ENCODE results near the gene CTRL. TPM values are rescaled to one million over a fixed set of nuclear protein-coding genes. Genes with fewer than 3 reads are reported as not detected.

The CTRL gene
- total and polyA plus RNA-seq, 2 donors (not counting 3 experiments of a cell fraction or from before 2014, with no cell fraction given), result 1.0 to 1.1 TPM

DNA sequence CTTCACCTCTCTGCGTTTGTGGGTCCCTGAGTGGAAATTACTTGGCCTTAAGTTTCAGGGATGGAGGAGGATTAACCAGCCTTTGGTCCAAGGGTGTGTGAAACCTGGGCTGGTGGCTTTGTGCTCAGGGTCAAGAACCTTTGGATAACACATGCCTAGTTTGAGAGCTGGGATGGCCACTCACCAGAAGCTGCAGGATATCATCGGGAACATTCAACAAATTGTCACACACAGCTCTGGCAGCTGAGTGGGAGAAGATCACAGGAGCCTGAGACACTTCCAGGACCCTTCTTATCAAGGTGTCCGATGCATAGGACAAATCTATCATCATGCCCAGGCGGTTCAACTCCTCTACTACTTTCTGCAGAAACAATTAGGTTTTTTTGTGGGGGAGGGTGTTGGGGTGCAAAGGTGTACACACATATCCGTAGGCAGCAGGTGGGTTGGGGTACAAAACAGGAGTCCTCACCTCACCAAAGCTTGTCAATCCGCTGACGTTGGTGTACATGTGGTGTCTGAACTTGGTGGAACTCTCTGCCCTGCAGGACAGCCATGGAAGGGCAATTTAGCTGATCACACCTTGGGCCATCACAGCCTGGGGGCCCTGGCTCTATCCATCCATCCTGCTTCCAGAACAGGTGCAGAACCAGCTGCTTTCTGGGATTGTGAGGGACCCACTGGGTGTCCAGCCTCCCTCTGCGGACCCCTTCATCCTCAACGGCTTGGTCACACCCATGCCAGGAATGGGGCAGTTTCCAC is 46.0 kb upstream of the CTRL start:
- H3K9me1 ChIP-seq (replicated peaks; ENCODE audit: control insufficient read depth, extremely low read depth, insufficient read depth, low read length), result no peaks in the 10 kb centered on the region
- dilution Hi-C loops (cut with MboI; ENCODE audit: extremely low pct_ligation_motif_present, low sequenced_read_pairs), result no loop called here
- DNase-seq (ENCODE audit: low read depth, low spot score) (no peak), FAIRE-seq (no peak)
- intact Hi-C loops (cut with micrococcal nuclease), result no loop called here
- H3K9ac ChIP-seq (replicated peaks; ENCODE audit: extremely low read depth, insufficient read depth, low read length), result no peak overlapping the region
- no peaks in the 10 kb centered on the region for H3K9me3 ChIP-seq (replicated peaks; ENCODE audit: control insufficient read depth, insufficient read depth, low read length)
- no peaks in the 10 kb centered on the region for H3K4me1 ChIP-seq (ENCODE audit: control insufficient read depth, extremely low read depth, insufficient read depth, low read length)
- no peaks in the 10 kb centered on the region for H3K36me3 ChIP-seq (ENCODE audit: control insufficient read depth in 2 of 2, extremely low read depth in 1 of 2, insufficient read depth in 2 of 2, low read length in 2 of 2)
- peaks cover 0 to 3% of the 10 kb centered on the region in 2 experiments for H3K27me3 ChIP-seq (ENCODE audit: control insufficient read depth in 2 of 2, insufficient read depth in 2 of 2, low read length in 2 of 2)
- no peak overlapping the region for H3K27ac ChIP-seq (ENCODE audit: insufficient read depth, low read depth, low read length)
- ChIA-PET CTCF (interaction anchor here (1.6 kb wide), 1 partner anchor 63 kb away, joined by 4 read pairs; no protein-coding TSS in a partner anchor), POLR2A (no interaction called here)
- H3K79me2 ChIP-seq (ENCODE audit: control insufficient read depth, insufficient read depth, low read length), result no peaks in the 10 kb centered on the region
- TF ChIP-seq POLR2A (IDR thresholded peaks at IDR 0.05; ENCODE audit: low read depth, low read length) (no peak), MYC (IDR thresholded peaks at IDR 0.05; ENCODE audit: low read depth, low read length) (no peak), FOS (IDR thresholded peaks at IDR 0.05; ENCODE audit: borderline replicate concordance, insufficient read depth, low read length) (no peak), EZH2 (IDR thresholded peaks at IDR 0.05; ENCODE audit: borderline replicate concordance, low read depth, low read length, severe bottlenecking) (no peak), GATA2 (IDR thresholded peaks at IDR 0.05; ENCODE audit: insufficient read depth, insufficient read length, low read depth, low read length) (no peak)
- H3K4me2 ChIP-seq (ENCODE audit: insufficient read depth, low read length), result no peak overlapping the region
- BruUV-seq (replicated peaks), result no TSS peak
- no peak overlapping the region for H3K4me3 ChIP-seq (replicated peaks in 1 of 3; ENCODE audit: insufficient read depth in 1 of 3, low read depth in 1 of 3, low read length in 3 of 3)
- H4K20me1 ChIP-seq (replicated peaks; ENCODE audit: control insufficient read depth, extremely low read depth, insufficient read depth, low read length), result no peaks in the 10 kb centered on the region
- no peak overlapping the region for H2AFZ ChIP-seq (ENCODE audit: low read depth, low read length)

DNA sequence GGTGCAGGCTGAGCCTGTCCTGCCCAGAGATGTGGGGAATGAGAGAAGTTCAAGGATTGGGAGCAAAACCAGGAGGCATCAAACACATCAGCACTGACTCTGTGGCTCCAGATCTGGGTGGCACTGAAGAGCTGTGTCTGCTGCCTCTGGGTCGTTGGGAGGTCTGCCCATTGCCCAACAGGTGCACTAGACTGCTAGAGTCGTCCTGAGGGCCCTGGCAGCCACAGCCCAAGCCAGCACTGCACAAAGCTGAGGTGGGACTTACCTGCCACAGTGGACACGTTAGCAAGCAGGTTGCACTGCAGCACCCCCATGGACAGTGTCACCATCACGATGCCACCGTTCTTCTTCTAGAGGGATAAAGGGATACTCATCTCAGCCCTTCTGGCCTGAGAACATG is 45.3 kb upstream of the CTRL start:
- DNase-seq (ENCODE audit: low read depth, low spot score), result no peak
- Histone ChIP-seq H3K4me3 (replicated peaks in 1 of 3; ENCODE audit: insufficient read depth in 1 of 3, low read depth in 1 of 3, low read length in 3 of 3) (no peak overlapping the region), H2AFZ (ENCODE audit: low read depth, low read length) (no peak overlapping the region), H3K4me2 (ENCODE audit: insufficient read depth, low read length) (no peak overlapping the region), H3K9me1 (replicated peaks; ENCODE audit: control insufficient read depth, extremely low read depth, insufficient read depth, low read length) (no peaks in the 10 kb centered on the region), H3K4me1 (ENCODE audit: control insufficient read depth, extremely low read depth, insufficient read depth, low read length) (no peaks in the 10 kb centered on the region), H3K27me3 (ENCODE audit: control insufficient read depth in 2 of 2, insufficient read depth in 2 of 2, low read length in 2 of 2) (peaks cover 0 to 3% of the 10 kb centered on the region in 2 experiments), H4K20me1 (replicated peaks; ENCODE audit: control insufficient read depth, extremely low read depth, insufficient read depth, low read length) (no peaks in the 10 kb centered on the region), H3K27ac (ENCODE audit: insufficient read depth, low read depth, low read length) (no peak overlapping the region), H3K79me2 (ENCODE audit: control insufficient read depth, insufficient read depth, low read length) (no peaks in the 10 kb centered on the region), H3K9ac (replicated peaks; ENCODE audit: extremely low read depth, insufficient read depth, low read length) (no peak overlapping the region), H3K36me3 (ENCODE audit: control insufficient read depth in 2 of 2, extremely low read depth in 1 of 2, insufficient read depth in 2 of 2, low read length in 2 of 2) (no peaks in the 10 kb centered on the region), H3K9me3 (replicated peaks; ENCODE audit: control insufficient read depth, insufficient read depth, low read length) (no peaks in the 10 kb centered on the region)
- TF ChIP-seq JUN (IDR thresholded peaks at IDR 0.05; ENCODE audit: borderline replicate concordance, insufficient read depth, insufficient read length, low read depth) (no peak), POLR2A (IDR thresholded peaks at IDR 0.05; ENCODE audit: low read depth, low read length) (no peak), POLR2AphosphoS5 (IDR thresholded peaks at IDR 0.05; ENCODE audit: insufficient read depth, low read depth, low read length) (no peak), FOS (IDR thresholded peaks at IDR 0.05; ENCODE audit: borderline replicate concordance, insufficient read depth, low read length) (no peak), GATA2 (IDR thresholded peaks at IDR 0.05; ENCODE audit: insufficient read depth, insufficient read length, low read depth, low read length) (no peak), EZH2 (IDR thresholded peaks at IDR 0.05; ENCODE audit: borderline replicate concordance, low read depth, low read length, severe bottlenecking) (no peak), MYC (IDR thresholded peaks at IDR 0.05; ENCODE audit: low read depth, low read length) (no peak)
- TF ChIP-seq, protein P1, sequence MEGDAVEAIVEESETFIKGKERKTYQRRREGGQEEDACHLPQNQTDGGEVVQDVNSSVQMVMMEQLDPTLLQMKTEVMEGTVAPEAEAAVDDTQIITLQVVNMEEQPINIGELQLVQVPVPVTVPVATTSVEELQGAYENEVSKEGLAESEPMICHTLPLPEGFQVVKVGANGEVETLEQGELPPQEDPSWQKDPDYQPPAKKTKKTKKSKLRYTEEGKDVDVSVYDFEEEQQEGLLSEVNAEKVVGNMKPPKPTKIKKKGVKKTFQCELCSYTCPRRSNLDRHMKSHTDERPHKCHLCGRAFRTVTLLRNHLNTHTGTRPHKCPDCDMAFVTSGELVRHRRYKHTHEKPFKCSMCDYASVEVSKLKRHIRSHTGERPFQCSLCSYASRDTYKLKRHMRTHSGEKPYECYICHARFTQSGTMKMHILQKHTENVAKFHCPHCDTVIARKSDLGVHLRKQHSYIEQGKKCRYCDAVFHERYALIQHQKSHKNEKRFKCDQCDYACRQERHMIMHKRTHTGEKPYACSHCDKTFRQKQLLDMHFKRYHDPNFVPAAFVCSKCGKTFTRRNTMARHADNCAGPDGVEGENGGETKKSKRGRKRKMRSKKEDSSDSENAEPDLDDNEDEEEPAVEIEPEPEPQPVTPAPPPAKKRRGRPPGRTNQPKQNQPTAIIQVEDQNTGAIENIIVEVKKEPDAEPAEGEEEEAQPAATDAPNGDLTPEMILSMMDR (IDR thresholded peaks at IDR 0.05; ENCODE audit: extremely low read depth in 1 of 2, insufficient read depth in 1 of 2, low read depth in 1 of 2, low read length in 2 of 2), result no peak
- TF ChIP-seq, protein P2, sequence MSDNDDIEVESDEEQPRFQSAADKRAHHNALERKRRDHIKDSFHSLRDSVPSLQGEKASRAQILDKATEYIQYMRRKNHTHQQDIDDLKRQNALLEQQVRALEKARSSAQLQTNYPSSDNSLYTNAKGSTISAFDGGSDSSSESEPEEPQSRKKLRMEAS (IDR thresholded peaks at IDR 0.05; ENCODE audit: insufficient read depth, insufficient read length), result no peak
- intact Hi-C loops (cut with micrococcal nuclease) (no loop called here), dilution Hi-C loops (cut with MboI; ENCODE audit: extremely low pct_ligation_motif_present, low sequenced_read_pairs) (no loop called here)
- CTCF ChIA-PET, result interaction anchor here (1.6 kb wide), 1 partner anchor 64 kb away, joined by 4 read pairs; no protein-coding TSS in a partner anchor
- POLR2A ChIA-PET, result no interaction called here
- no TSS peak for BruUV-seq (replicated peaks)
- no peak for FAIRE-seq

Data from endothelial cell of umbilical vein (primary cell).